ENCODE results near the gene OSBPL5. TPM values are rescaled to one million over a fixed set of nuclear protein-coding genes. Genes with fewer than 3 reads are reported as not detected.

The OSBPL5 gene
- total and polyA plus RNA-seq, 5 donors = 10.3 to 19.1 (median 15.2) TPM

DNA sequence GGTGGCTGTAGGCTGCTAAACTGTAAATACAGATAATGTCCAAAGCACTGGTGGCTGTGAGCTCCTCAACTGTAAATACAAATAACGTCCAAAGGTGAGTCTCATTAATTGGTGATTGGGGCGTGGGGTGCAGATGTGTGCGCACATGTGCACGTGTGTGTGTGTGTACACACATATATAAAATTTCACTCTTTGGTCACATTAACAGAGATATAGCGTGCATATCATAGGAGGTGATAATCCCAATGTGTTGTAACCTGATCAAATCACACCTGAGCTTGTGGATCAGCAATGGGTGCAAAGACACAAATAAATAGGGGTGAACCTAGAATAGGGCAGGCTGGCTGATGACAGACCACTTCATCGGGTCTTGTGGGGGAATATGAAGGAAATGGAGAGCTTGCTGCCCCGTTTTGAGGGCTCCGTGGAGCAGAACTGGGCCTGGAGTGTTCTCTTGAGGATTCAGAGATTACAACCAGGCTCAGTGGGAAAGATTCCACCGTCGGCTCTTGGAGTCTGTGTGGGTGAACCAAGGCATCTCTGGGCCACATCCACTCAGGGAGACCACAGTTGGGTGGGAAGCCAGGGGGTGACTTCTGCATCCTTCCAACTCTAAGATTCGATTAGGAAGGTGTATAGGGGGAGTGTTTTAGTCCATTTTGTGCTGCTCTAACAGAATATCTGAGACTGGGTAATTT is 24.9 kb upstream of the OSBPL5 start:
- intact Hi-C loops (cut with DNase I) = no loop called here
- 85% methylated on average over 11 of the region's 11 CpGs for WGBS
- ATAC-seq (no peak), DNase-seq (no peak)
- H3K4me1 ChIP-seq (ENCODE audit: control insufficient read depth, insufficient read depth, low read length) = no peaks in the 10 kb centered on the region
- no peaks in the 10 kb centered on the region for H3K27me3 ChIP-seq (ENCODE audit: control insufficient read depth, insufficient read depth)
- no peak overlapping the region for H3K4me3 ChIP-seq (ENCODE audit: low read length)
- H3K9me3 ChIP-seq (ENCODE audit: control insufficient read depth, low read length) = no peaks in the 10 kb centered on the region
- no peak overlapping the region for H3K27ac ChIP-seq (ENCODE audit: low read length)

DNA sequence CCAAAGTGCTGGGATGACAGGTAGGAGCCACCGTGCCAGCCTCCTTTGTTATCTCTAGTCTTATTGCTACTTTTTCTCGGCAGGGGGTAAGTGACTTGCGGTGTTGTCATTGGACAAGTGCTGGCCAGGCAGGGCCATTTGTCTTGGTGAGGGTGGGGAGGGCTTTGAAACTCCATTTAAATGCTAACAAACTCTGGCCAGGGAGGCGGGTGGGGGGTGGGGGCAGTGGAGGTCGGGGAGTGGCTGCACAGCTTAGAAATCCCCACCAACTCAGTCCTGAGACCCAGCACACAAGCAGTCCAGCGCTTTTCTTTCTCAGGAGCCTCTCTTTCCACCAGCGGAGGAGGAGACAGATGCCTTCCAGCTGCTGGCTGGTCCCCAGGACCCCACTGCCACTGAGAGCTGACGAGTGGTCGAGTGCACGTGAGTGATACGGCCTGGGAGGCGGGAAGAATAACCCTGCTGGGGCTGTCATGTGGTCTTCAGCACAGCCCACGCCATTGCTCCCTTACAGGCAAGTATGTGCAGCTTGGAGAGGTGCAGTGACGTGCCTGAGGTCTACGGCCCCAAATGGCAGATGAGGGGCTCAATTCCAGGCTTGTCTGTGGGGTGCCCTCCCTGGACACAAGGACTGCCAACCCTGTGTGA is 24.2 kb upstream of the OSBPL5 start:
- no peak overlapping the region for H3K27ac ChIP-seq (ENCODE audit: low read length)
- intact Hi-C loops (cut with DNase I) = no loop called here
- no peaks in the 10 kb centered on the region for H3K27me3 ChIP-seq (ENCODE audit: control insufficient read depth, insufficient read depth)
- ATAC-seq (no peak), DNase-seq (no peak)
- H3K9me3 ChIP-seq (ENCODE audit: control insufficient read depth, low read length) = no peaks in the 10 kb centered on the region
- 37% methylated on average over 15 of the region's 15 CpGs for WGBS
- H3K4me1 ChIP-seq (ENCODE audit: control insufficient read depth, insufficient read depth, low read length) = no peaks in the 10 kb centered on the region
- H3K4me3 ChIP-seq (ENCODE audit: low read length) = no peak overlapping the region

DNA sequence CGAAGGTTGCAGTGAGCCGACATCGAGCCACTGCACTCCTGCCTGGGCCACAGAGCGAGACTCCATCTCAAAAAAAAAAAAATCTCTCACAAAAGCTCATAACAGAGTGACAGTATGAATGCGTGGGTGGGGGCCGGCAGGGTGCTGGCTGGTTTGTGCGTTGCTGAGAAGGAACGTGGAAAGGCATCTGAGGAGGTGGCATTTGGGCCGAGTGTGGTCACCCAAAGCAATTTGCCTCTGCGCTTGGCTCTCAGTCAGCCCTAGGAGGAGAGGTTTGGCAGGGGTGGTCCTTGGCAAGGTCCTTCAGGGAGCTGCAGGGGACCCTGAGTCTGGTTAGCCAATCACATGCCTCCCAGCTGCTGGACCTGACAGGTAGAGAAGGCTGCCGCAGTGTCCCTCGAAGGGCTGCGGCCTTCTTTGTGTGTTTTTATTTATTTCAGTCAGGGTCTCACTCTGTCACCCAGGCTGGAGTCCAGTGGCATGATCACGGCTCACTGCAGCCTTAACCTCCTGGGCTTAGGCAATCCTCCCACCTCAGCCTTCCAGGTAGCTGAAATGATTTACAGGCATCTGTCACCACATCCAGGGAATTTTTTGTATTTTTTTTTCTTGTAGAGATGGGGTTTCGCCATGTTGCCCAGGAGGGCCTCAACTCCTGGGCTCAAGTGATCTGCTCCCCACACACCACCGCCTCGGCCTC is 23.5 kb upstream of the OSBPL5 start:
- 78% methylated on average over 17 of the region's 17 CpGs for WGBS
- intact Hi-C loops (cut with DNase I) = no loop called here
- Histone ChIP-seq H3K27ac (ENCODE audit: low read length) (no peak overlapping the region), H3K27me3 (ENCODE audit: control insufficient read depth, insufficient read depth) (no peaks in the 10 kb centered on the region), H3K9me3 (ENCODE audit: control insufficient read depth, low read length) (no peaks in the 10 kb centered on the region), H3K4me3 (ENCODE audit: low read length) (no peak overlapping the region), H3K4me1 (ENCODE audit: control insufficient read depth, insufficient read depth, low read length) (no peaks in the 10 kb centered on the region)
- no peak for ATAC-seq
- no peak for DNase-seq

DNA sequence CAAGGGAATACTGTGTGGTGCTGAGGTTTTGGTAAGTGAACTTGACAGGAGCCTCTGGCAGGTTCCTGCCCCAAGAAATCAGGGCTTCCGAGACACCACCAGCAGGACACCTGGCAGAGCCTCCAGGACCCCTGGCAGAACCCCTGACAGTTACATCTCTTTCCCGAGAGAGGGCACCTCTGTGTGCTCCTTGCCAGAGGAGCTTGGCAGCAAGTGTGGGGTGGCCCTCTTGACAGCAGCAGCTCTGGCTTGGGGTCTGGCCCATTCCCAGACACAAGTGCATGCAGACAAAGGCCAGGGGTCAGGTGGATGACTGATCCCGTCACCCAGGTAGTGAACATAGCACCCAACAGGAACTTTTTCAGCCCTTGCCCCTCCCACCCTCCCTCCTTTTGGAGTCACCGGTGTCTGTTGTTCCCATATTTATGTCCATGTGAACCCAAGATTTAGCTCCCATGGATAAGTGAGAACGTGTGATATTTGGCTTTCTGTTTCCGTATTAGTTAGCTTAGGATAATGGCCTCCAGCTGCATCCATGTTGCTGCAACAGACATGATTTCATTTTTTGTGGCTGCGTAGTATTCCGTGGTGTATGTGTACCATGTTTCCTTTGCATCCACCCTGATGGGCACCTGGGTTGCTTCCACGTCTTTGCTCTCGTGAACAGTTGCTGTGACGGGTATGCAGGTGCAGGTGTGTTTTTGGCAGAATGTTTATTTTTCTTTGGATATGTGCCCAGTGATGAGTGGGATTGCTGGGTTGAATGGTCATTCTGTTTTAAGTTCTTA is 21.2 kb upstream of the OSBPL5 start:
- no peak for DNase-seq
- 86% methylated on average over 11 of the region's 11 CpGs for WGBS

DNA sequence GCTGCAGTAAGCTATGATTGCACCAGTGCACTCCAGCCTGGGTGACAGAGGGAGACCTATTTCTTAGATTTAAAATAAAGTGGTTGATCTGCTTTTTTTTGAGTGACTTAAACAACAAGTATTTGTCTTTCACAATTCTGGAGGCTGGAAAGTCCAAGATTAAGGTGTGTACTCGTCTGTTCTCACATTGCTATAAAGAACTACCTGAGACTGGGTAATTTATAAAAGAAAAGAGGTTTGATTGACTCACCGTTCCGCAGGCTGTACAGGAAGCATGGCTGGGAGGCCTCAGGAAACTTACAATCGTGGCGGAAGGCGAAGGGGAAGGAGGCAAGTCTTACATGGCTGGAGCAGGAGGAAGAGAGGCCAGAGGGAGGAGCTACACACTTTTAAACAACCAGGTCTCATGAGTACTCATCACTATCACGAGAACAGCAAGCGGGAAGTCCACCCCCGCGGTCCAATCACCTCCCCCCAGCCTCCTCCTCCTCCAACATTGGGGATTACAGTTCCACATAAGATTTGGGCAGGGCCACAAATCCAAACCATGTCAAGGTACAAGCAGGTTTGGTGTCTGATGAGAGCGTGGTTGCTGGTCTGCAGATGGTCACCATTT is 19.7 kb upstream of the OSBPL5 start:
- H3K4me3 ChIP-seq (ENCODE audit: low read length) = no peak overlapping the region
- 77% methylated on average over 11 of the region's 11 CpGs for WGBS
- no peaks in the 10 kb centered on the region for H3K4me1 ChIP-seq (ENCODE audit: control insufficient read depth, insufficient read depth, low read length)
- no peak overlapping the region for H3K27ac ChIP-seq (ENCODE audit: low read length)
- DNase-seq (no peak), ATAC-seq (no peak)
- intact Hi-C loops (cut with DNase I) = no loop called here
- no peaks in the 10 kb centered on the region for H3K9me3 ChIP-seq (ENCODE audit: control insufficient read depth, low read length)
- H3K27me3 ChIP-seq (ENCODE audit: control insufficient read depth, insufficient read depth) = no peaks in the 10 kb centered on the region

More for the DNA sequence above, 21.2 kb upstream of the OSBPL5 start:
- H3K4me1 ChIP-seq (ENCODE audit: control insufficient read depth, insufficient read depth, low read length) = no peaks in the 10 kb centered on the region
- H3K9me3 ChIP-seq (ENCODE audit: control insufficient read depth, low read length) = no peaks in the 10 kb centered on the region
- no peak overlapping the region for H3K4me3 ChIP-seq (ENCODE audit: low read length)
- ATAC-seq = no peak
- no peaks in the 10 kb centered on the region for H3K27me3 ChIP-seq (ENCODE audit: control insufficient read depth, insufficient read depth)
- H3K27ac ChIP-seq (ENCODE audit: low read length) = no peak overlapping the region
- intact Hi-C loops (cut with DNase I) = no loop called here

DNA sequence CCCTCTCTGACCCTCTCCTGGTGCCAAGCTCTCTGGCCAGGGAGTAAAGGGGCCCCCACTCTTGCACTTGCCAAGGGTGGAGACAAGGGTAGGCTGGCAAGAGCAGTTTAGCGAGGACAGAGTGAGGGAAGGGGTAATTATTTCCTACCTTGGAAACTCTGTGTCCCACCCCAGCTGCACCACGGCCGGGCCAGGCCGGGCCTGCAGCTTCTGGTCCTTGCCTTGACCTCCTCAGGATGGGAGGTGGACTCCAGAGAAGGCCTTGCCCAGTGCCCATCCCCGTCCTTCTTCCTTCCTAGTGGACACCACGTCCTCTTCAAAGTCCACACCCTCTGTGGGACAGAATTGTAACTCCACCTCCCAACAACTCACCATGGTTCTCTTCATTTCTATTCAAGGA is 18.4 kb upstream of the OSBPL5 start:
- peak in 1 of 2 donors; percentile 70 for ATAC-seq
- Histone ChIP-seq H3K27me3 (ENCODE audit: control insufficient read depth, insufficient read depth) (no peaks in the 10 kb centered on the region), H3K4me3 (ENCODE audit: low read length) (no peak overlapping the region), H3K4me1 (ENCODE audit: control insufficient read depth, insufficient read depth, low read length) (no peaks in the 10 kb centered on the region), H3K27ac (ENCODE audit: low read length) (no peak overlapping the region), H3K9me3 (ENCODE audit: control insufficient read depth, low read length) (no peaks in the 10 kb centered on the region)
- intact Hi-C loops (cut with DNase I) = no loop called here
- peak in 2 of 3 donors; percentile 14 to 21 for DNase-seq
- WGBS = 88% methylated on average over 6 of the region's 6 CpGs

DNA sequence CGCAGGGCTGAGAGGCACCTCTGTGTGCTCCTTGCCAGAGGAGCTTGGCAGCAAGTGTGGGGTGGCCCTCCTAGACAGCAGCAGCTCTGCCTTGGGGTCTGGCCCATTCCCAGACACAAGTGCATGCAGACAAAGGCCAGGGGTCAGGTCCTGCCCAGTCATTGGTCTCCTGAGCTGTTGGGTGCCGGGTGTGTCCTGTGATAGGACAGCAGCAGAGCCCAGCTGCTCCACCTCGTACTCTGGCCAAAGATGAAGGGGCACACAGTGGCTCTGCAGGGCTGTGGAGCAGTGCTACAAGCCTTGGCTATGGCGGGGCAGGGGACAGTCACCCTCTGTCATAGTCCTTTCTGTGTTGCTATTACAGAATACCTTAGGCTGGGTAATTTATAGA is 17.3 kb upstream of the OSBPL5 start:
- Histone ChIP-seq H3K27me3 (ENCODE audit: control insufficient read depth, insufficient read depth) (no peaks in the 10 kb centered on the region), H3K4me1 (ENCODE audit: control insufficient read depth, insufficient read depth, low read length) (no peaks in the 10 kb centered on the region), H3K4me3 (ENCODE audit: low read length) (no peak overlapping the region), H3K27ac (ENCODE audit: low read length) (no peak overlapping the region), H3K9me3 (ENCODE audit: control insufficient read depth, low read length) (no peaks in the 10 kb centered on the region)
- DNase-seq (peak in 2 of 3 donors; percentile 7 to 19), ATAC-seq (peak in 1 of 2 donors; percentile 31)
- WGBS = 96% methylated on average over 4 of the region's 4 CpGs
- intact Hi-C loops (cut with DNase I) = no loop called here

DNA sequence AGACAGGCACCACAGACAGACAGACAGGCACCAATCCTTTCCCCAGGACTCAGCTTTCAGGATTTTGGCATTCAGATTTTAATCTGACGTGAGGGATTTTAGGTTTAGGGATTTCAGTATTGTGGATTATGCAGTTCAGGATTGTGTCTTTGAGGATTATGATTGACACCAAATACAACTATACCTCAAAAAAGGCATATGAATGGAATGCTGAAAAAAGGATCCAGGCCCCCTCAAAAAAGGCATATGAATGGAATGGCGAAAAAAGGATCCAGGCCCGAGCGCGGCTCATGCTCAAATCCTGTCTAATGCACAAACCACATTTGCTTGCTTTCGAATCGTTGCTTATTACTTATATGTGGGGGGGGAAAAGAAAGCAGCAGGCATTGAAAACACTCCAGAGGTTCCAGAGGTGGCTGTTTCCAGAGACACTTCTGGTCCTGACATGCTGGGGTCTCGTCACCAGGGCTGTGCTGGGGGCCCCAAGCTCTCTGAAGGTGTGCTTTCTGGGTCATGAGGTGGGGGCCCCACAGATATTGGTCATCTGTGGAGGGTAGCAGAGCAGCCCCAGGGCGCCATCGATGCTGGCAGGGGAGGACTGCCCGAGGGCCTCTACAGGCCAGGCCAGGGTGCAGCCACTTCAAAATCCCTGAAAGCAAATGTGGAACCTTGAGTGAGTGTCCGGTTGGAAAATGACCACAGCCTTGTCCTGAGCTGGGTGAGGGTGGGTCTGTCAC is 16.8 kb upstream of the OSBPL5 start:
- H3K27me3 ChIP-seq (ENCODE audit: control insufficient read depth, insufficient read depth) = no peaks in the 10 kb centered on the region
- 89% methylated on average over 12 of the region's 12 CpGs for WGBS
- intact Hi-C loops (cut with DNase I) = no loop called here
- DNase-seq (no peak), ATAC-seq (peak in 1 of 2 donors; percentile 18)
- no peaks in the 10 kb centered on the region for H3K9me3 ChIP-seq (ENCODE audit: control insufficient read depth, low read length)
- no peak overlapping the region for H3K27ac ChIP-seq (ENCODE audit: low read length)
- no peaks in the 10 kb centered on the region for H3K4me1 ChIP-seq (ENCODE audit: control insufficient read depth, insufficient read depth, low read length)
- no peak overlapping the region for H3K4me3 ChIP-seq (ENCODE audit: low read length)

DNA sequence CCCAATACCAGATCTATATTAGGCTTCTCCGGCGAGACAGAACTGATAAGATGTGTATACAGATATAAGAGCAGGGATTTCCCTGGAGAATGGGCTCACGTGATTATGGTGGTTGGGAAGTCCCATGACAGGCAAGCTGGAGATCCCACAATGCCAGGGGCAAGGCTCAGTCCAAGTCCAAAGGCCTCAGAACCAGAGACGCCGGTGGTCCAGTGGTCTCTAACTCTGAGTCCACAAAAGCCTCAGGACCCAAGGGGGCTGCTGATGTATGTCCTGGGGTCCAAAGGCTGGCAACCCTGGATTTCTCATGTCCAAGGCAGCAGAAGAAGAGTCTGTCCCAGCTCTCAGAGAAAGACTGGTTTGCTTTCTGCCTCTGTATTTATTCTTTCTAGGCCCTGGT is 15.8 kb upstream of the OSBPL5 start:
- Histone ChIP-seq H3K9me3 (ENCODE audit: control insufficient read depth, low read length) (no peaks in the 10 kb centered on the region), H3K4me1 (ENCODE audit: control insufficient read depth, insufficient read depth, low read length) (no peaks in the 10 kb centered on the region), H3K4me3 (ENCODE audit: low read length) (no peak overlapping the region), H3K27ac (ENCODE audit: low read length) (no peak overlapping the region), H3K27me3 (ENCODE audit: control insufficient read depth, insufficient read depth) (no peaks in the 10 kb centered on the region)
- WGBS = 82% methylated on average over 5 of the region's 5 CpGs
- DNase-seq = peak in 1 of 3 donors; percentile 18
- intact Hi-C loops (cut with DNase I) = no loop called here
- no peak for ATAC-seq

DNA sequence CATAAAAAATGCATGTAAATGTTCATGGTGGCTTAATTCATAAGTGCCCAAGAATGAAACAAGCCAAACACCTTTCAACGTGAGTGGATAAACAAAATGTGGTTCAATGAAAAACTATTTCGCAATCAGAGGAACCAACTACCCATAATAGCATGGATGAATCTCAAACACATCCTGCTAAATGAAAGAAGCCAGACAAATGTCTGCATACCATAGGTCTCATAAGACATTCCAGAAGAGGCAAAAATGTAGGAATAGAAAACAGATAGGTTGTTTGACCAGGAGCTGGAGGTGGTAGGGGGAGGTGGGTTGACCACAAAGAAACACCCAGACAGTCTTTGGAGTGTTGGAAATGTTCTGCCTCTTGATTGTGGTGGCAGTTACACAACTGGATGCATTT is 13.2 kb upstream of the OSBPL5 start:
- WGBS = 72% methylated on average over 2 of the region's 2 CpGs

More for the DNA sequence above, 13.2 kb upstream of the OSBPL5 start:
- Histone ChIP-seq H3K4me3 (ENCODE audit: low read length) (no peak overlapping the region), H3K4me1 (ENCODE audit: control insufficient read depth, insufficient read depth, low read length) (no peaks in the 10 kb centered on the region), H3K27me3 (ENCODE audit: control insufficient read depth, insufficient read depth) (no peaks in the 10 kb centered on the region), H3K27ac (ENCODE audit: low read length) (no peak overlapping the region), H3K9me3 (ENCODE audit: control insufficient read depth, low read length) (no peaks in the 10 kb centered on the region)
- ATAC-seq (no peak), DNase-seq (no peak)
- intact Hi-C loops (cut with DNase I) = loop anchor here in 1 of 4 donors (10.0 kb wide), 2 partner anchors 54 to 56 kb away; partner anchors contain the start of gene MRGPRE

All from right cardiac atrium (tissue), 5 donors.